Neural progenitor cell (in vitro differentiated cells): Measurements from ENCODE around the gene ACOX3.

Source experiments
- EZH2 ChIP-seq: fragments of 200-600 bp; sonication (generic); IDR thresholded peaks from 2 replicates; pipeline ENCODE4 v1.6.1; 2017; ENCODE audit warnings: antibody characterized with exemption, mild to moderate bottlenecking, moderate library complexity
- TF ChIP-seq, protein P1 (sequence below): fragments of 200-600 bp; sonication (generic); IDR thresholded peaks from 2 replicates; pipeline ENCODE4 v1.5.1; 2017; ENCODE audit warnings: antibody characterized with exemption, mild to moderate bottlenecking

DNA sequence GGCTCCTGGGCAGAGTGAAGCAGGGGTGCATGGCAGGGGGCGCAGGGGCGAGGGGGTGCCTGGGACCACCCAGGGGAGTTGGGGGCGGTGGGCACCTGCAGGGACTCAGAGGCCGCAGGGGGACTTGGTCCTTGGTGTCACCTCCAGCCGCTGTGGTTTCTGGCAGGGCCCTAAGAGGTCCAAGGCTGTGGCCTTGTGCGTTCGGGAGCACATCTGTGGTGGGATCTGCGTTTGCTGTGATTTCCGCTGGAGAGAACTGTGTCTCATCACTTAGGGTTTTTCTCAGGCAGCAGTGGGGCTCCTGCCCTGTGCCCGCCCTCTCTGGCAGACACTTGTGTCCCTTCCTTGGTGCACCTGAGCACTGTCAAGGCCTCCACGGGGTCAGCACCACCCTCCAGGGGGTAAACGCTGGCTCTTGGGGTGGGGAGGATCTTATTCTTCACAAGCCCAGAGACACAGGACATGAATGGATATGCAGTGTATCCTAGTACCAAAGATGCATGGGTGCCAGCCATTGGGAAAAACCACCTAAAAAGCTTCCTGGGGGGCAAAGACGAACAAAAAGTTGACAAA, 66.5 kb downstream of the ACOX3 start:
- TF ChIP-seq, protein P1, sequence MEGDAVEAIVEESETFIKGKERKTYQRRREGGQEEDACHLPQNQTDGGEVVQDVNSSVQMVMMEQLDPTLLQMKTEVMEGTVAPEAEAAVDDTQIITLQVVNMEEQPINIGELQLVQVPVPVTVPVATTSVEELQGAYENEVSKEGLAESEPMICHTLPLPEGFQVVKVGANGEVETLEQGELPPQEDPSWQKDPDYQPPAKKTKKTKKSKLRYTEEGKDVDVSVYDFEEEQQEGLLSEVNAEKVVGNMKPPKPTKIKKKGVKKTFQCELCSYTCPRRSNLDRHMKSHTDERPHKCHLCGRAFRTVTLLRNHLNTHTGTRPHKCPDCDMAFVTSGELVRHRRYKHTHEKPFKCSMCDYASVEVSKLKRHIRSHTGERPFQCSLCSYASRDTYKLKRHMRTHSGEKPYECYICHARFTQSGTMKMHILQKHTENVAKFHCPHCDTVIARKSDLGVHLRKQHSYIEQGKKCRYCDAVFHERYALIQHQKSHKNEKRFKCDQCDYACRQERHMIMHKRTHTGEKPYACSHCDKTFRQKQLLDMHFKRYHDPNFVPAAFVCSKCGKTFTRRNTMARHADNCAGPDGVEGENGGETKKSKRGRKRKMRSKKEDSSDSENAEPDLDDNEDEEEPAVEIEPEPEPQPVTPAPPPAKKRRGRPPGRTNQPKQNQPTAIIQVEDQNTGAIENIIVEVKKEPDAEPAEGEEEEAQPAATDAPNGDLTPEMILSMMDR, result no peak
- TF ChIP-seq EZH2, result no peak
